IMR-90 (cell line): ENCODE data around the gene CPA5. TPM values are rescaled to one million over a fixed set of nuclear protein-coding genes. Genes with fewer than 3 reads are reported as not detected.

Experiments used
- ATAC-seq: fragments of 200-7000 bp; cut with Tn5 transposase; 2 replicates; pipeline ENCODE4 v1.9.1; 2020; ENCODE audit warnings: low read depth, mild to moderate bottlenecking, moderate library complexity
- BruUV-seq: library from RNA; stranded (reverse); fragments of 400-500 nt; replicated peaks from 2 replicates; lab custom pipeline; 2021; lab: Mats Ljungman, UMichigan
- CTCF ChIA-PET: fragments of 300-600 bp; formaldehyde crosslinking; extraction: SDS; loops from one replicate; lab custom pipeline; 2021; ENCODE audit warnings: antibody characterized with exemption; lab: Yijun Ruan, JAX
- POLR2A ChIA-PET: fragments of 300-600 bp; sonication (Branson Sonifier 250); formaldehyde crosslinking; loops from one replicate; lab custom pipeline; 2022; ENCODE audit warnings: antibody characterized with exemption; ENCODE audit not compliant: unreplicated experiment; lab: Charles Lee
- DNase-seq: peaks from one replicate; pipeline ENCODE4 v3.0.0; 2013
- H2AFZ ChIP-seq: replicated peaks from 2 replicates; pipeline ENCODE3; 2013; ENCODE audit warnings: low read length, mild to moderate bottlenecking; ENCODE audit not compliant: poor library complexity
- H2AK5ac ChIP-seq: 2 replicates; pipeline ENCODE4 v1.6.1; 2013; ENCODE audit warnings: low read depth, low read length, inconsistent platforms
- H2AK9ac ChIP-seq: replicated peaks from 2 replicates; pipeline ENCODE3; 2013; ENCODE audit warnings: mild to moderate bottlenecking, low read depth, low read length, moderate library complexity; ENCODE audit not compliant: poor library complexity
- H2BK120ac ChIP-seq: 2 replicates; pipeline ENCODE4 v1.6.1; 2013; ENCODE audit warnings: low read depth, low read length, inconsistent platforms
- H2BK15ac ChIP-seq: 3 replicates; pipeline ENCODE4 v1.6.1; 2013; ENCODE audit warnings: low read depth, low read length, inconsistent platforms
- H2BK20ac ChIP-seq: 2 replicates; pipeline ENCODE4 v1.6.1; 2013; ENCODE audit warnings: low read depth, mild to moderate bottlenecking, inconsistent platforms, low read length, moderate library complexity
- H2BK5ac ChIP-seq: 2 replicates; pipeline ENCODE4 v1.6.1; 2013; ENCODE audit warnings: mild to moderate bottlenecking, low read depth, low read length, inconsistent platforms; ENCODE audit not compliant: poor library complexity, severe bottlenecking
- H3K14ac ChIP-seq: replicated peaks from 2 replicates; pipeline ENCODE4 v1.6.1; 2013; ENCODE audit warnings: low read depth, low read length, inconsistent platforms
- H3K18ac ChIP-seq: 2 replicates; pipeline ENCODE4 v1.6.1; 2013; ENCODE audit warnings: low read depth, low read length, control low read depth
- H3K23ac ChIP-seq: 2 replicates; pipeline ENCODE4 v1.6.1; 2013; ENCODE audit warnings: low read depth, low read length, inconsistent platforms
- H3K27ac ChIP-seq: 2 replicates; pipeline ENCODE4 v1.5.1; 2013; ENCODE audit warnings: mild to moderate bottlenecking, control low read depth, low read length; ENCODE audit not compliant: insufficient read depth
- H3K27me3 ChIP-seq: 2 replicates; pipeline ENCODE4 v1.6.1; 2013; ENCODE audit warnings: low read length; ENCODE audit not compliant: control insufficient read depth, insufficient read depth
- H3K36me3 ChIP-seq: 2 replicates; pipeline ENCODE4 v1.6.1; 2013; ENCODE audit warnings: low read length, mixed read lengths; ENCODE audit not compliant: control insufficient read depth, insufficient read depth
- H3K4ac ChIP-seq: 2 replicates; pipeline ENCODE4 v1.6.1; 2013; ENCODE audit warnings: low read depth, low read length, inconsistent platforms
- H3K4me1 ChIP-seq: 2 replicates; pipeline ENCODE4 v1.6.1; 2013; ENCODE audit warnings: low read length, mixed read lengths; ENCODE audit not compliant: control insufficient read depth, insufficient read depth
- H3K4me2 ChIP-seq: 2 replicates; pipeline ENCODE4 v1.6.1; 2013; ENCODE audit warnings: low read depth, mild to moderate bottlenecking, control low read depth, low read length, moderate library complexity
- H3K4me3 ChIP-seq: 2 replicates; pipeline ENCODE4 v1.5.1; 2013; ENCODE audit warnings: low read depth, mild to moderate bottlenecking, control low read depth, low read length, moderate library complexity; ENCODE audit not compliant: insufficient read depth
- H3K56ac ChIP-seq: 2 replicates; pipeline ENCODE4 v1.6.1; 2013; ENCODE audit warnings: low read length, inconsistent platforms; ENCODE audit not compliant: insufficient read depth; ENCODE audit errors: extremely low read depth
- H3K79me1 ChIP-seq, 2 experiments: 2 replicates each; pipeline ENCODE4 v1.6.1; 2013; ENCODE audit warnings: low read length in 2 of 2, inconsistent platforms in 1 of 2, low read depth in 1 of 2
- H3K9ac ChIP-seq: 2 replicates; pipeline ENCODE4 v1.6.1; 2013; ENCODE audit warnings: low read depth, low read length, control low read depth
- H3K9me1 ChIP-seq: 2 replicates; pipeline ENCODE4 v1.6.1; 2013; ENCODE audit warnings: low read length, inconsistent platforms; ENCODE audit not compliant: insufficient read depth
- H3K9me3 ChIP-seq: 2 replicates; pipeline ENCODE4 v1.6.1; 2013; ENCODE audit warnings: low read length; ENCODE audit not compliant: control insufficient read depth, insufficient read depth
- H4K20me1 ChIP-seq: 2 replicates; pipeline ENCODE4 v1.6.1; 2013; ENCODE audit warnings: low read length, inconsistent platforms; ENCODE audit not compliant: insufficient read depth
- H4K5ac ChIP-seq: 2 replicates; pipeline ENCODE4 v1.6.1; 2013; ENCODE audit warnings: mild to moderate bottlenecking, low read depth, low read length, control low read depth
- H4K8ac ChIP-seq, 2 experiments: 2 replicates each; pipeline ENCODE4 v1.6.1; 2013; ENCODE audit warnings: low read depth in 2 of 2, low read length in 2 of 2, control low read depth in 1 of 2, inconsistent platforms in 1 of 2
- H4K91ac ChIP-seq: 2 replicates; pipeline ENCODE4 v1.6.1; 2013; ENCODE audit warnings: low read depth, low read length, inconsistent platforms; ENCODE audit not compliant: insufficient read depth
- BHLHE40 ChIP-seq: fragments of 150-350 bp; IDR thresholded peaks from 2 replicates; pipeline ENCODE4 v1.6.1; 2016; ENCODE audit warnings: mild to moderate bottlenecking, low read depth, low read length
- CEBPB ChIP-seq: IDR thresholded peaks from 2 replicates; pipeline ENCODE4 v1.6.1; 2012; ENCODE audit warnings: low read depth, low read length, improper control_type of control experiment
- CHD1 ChIP-seq: IDR thresholded peaks from 2 replicates; pipeline ENCODE4 v1.6.1; 2012; ENCODE audit warnings: low read depth, low read length, improper control_type of control experiment
- FOS ChIP-seq: fragments of 150-350 bp; IDR thresholded peaks from 2 replicates; pipeline ENCODE4 v1.6.1; 2016; ENCODE audit warnings: low read depth, low read length
- MAZ ChIP-seq: IDR thresholded peaks from 2 replicates; pipeline ENCODE4 v1.6.1; 2012; ENCODE audit warnings: low read depth, mild to moderate bottlenecking, low read length, improper control_type of control experiment, moderate library complexity, borderline replicate concordance
- MXI1 ChIP-seq: IDR thresholded peaks from 2 replicates; pipeline ENCODE4 v1.6.1; 2012; ENCODE audit warnings: low read depth, mild to moderate bottlenecking, low read length, moderate library complexity, borderline replicate concordance
- NFE2L2 ChIP-seq: fragments of 150-350 bp; IDR thresholded peaks from 2 replicates; pipeline ENCODE4 v1.6.1; 2016; ENCODE audit warnings: low read depth, mild to moderate bottlenecking, low read length
- POLR2A ChIP-seq: IDR thresholded peaks from 2 replicates; pipeline ENCODE4 v1.6.1; 2012; ENCODE audit warnings: mild to moderate bottlenecking, low read depth, low read length
- RAD21 ChIP-seq: IDR thresholded peaks from 2 replicates; pipeline ENCODE4 v1.6.1; 2012; ENCODE audit warnings: low read length, improper control_type of control experiment
- RFX5 ChIP-seq: IDR thresholded peaks from 2 replicates; pipeline ENCODE4 v1.8.0; 2012; ENCODE audit warnings: low read depth, mild to moderate bottlenecking, low read length, moderate library complexity
- SMC3 ChIP-seq: fragments of 150-350 bp; IDR thresholded peaks from 2 replicates; pipeline ENCODE4 v1.6.1; 2016; ENCODE audit warnings: low read depth, mild to moderate bottlenecking, antibody characterized with exemption, low read length, moderate library complexity
- USF2 ChIP-seq: fragments of 150-350 bp; IDR thresholded peaks from 2 replicates; pipeline ENCODE4 v1.6.1; 2017; ENCODE audit warnings: mild to moderate bottlenecking, antibody characterized with exemption, low read length, low read depth
- WGBS, 2 experiments: methylation state at CpG; one replicate each; pipeline versions ENCODE4 v1.1.5 to v1.1.7; 2013; ENCODE audit warnings: missing lambda C conversion rate in 2 of 2; ENCODE audit not compliant: insufficient read length in 1 of 2; ENCODE audit errors: extremely low coverage in 2 of 2; 5-methylcytosine and 5-hydroxymethylcytosine counted together
- dilution Hi-C: fragments of 300-500 bp; cut with HindIII; formaldehyde crosslinking; loops from one replicate; pipeline ENCODE4 v1.14.3; 2018; ENCODE audit warnings: low sequenced_read_pairs; ENCODE audit not compliant: unreplicated experiment
- in situ Hi-C: fragments of 300-500 bp; cut with MboI; formaldehyde crosslinking; loops from 3 replicates; pipeline ENCODE4 v1.14.3; 2019; ENCODE audit warnings: low sequenced_read_pairs, inconsistent platforms, mixed read lengths
- intact Hi-C: fragments of 100-400 bp; cut with micrococcal nuclease; formaldehyde crosslinking; loops from 2 replicates; pipeline ENCODE4 v1.10.0; 2022
- polyA plus RNA-seq, 3 experiments: library from polyadenylated mRNA; depleted of rRNA; stranded (reverse); fragments of >200 nt; gene quantifications; 2 replicates each; pipeline ENCODE4 v1.2.3, GENCODE V29; 2012; ENCODE audit warnings: low replicate concordance in 1 of 3
- total RNA-seq: library from RNA; depleted of rRNA; stranded (reverse); fragments of >200 nt; gene quantifications from 2 replicates; pipeline ENCODE4 v1.2.3, GENCODE V29; 2012
- TF ChIP-seq, protein P1 (sequence below): conservative IDR thresholded peaks from 2 replicates; pipeline ENCODE4 v1.5.1; 2012; ENCODE audit warnings: mild to moderate bottlenecking, low read depth, low read length, improper control_type of control experiment
- TF ChIP-seq, protein P2 (sequence below): fragments of 150-350 bp; IDR thresholded peaks from 2 replicates; pipeline ENCODE4 v1.6.1; 2016; ENCODE audit warnings: low read depth, mild to moderate bottlenecking, low read length, moderate library complexity, borderline replicate concordance

Gene CPA5
- total and polyA plus RNA-seq, 2 of the 4 experiments (the other 2 are of a cell fraction), result under 0.01 to 0.86 TPM

DNA sequence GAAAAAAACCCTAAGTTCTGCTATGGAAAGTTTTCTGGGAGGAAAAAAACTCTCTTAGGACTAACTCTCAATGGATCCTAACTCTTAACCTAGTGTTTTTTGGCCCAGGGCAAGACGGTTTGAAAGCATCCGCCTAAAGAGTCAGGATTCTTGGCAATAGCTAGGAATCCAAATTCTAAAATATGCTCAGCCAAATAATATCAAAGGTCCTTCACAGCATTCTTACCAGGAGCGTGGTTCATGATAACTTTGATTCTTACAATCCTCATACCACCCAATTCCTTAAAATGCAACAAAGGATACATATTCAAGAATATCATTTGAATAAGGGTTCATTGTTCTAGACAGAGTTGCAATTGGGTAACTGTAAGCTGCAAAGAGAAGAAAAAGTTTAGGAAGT is 57.0 kb downstream of the CPA5 start:
- no peaks in the 10 kb centered on the region for H4K20me1 ChIP-seq
- ChIA-PET POLR2A (no interaction called here), CTCF (no interaction called here)
- peaks cover 11% of the 10 kb centered on the region for H3K36me3 ChIP-seq
- H3K79me1 ChIP-seq, result no peaks in the 10 kb centered on the region
- H3K18ac ChIP-seq, result no peak overlapping the region
- intact Hi-C loops, result no loop called here
- no peak overlapping the region for H4K8ac ChIP-seq
- dilution Hi-C loops, result no loop called here
- no peak overlapping the region for H2BK15ac ChIP-seq
- peaks cover 11% of the 10 kb centered on the region for H3K9me1 ChIP-seq
- H2BK20ac ChIP-seq, result no peak overlapping the region
- TF ChIP-seq, protein P1, sequence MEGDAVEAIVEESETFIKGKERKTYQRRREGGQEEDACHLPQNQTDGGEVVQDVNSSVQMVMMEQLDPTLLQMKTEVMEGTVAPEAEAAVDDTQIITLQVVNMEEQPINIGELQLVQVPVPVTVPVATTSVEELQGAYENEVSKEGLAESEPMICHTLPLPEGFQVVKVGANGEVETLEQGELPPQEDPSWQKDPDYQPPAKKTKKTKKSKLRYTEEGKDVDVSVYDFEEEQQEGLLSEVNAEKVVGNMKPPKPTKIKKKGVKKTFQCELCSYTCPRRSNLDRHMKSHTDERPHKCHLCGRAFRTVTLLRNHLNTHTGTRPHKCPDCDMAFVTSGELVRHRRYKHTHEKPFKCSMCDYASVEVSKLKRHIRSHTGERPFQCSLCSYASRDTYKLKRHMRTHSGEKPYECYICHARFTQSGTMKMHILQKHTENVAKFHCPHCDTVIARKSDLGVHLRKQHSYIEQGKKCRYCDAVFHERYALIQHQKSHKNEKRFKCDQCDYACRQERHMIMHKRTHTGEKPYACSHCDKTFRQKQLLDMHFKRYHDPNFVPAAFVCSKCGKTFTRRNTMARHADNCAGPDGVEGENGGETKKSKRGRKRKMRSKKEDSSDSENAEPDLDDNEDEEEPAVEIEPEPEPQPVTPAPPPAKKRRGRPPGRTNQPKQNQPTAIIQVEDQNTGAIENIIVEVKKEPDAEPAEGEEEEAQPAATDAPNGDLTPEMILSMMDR, result no peak
- TF ChIP-seq MXI1, result no peak
- TF ChIP-seq POLR2A, result no peak
- TF ChIP-seq CEBPB, result no peak
- TF ChIP-seq NFE2L2, result no peak
- TF ChIP-seq MAZ, result no peak
- TF ChIP-seq CHD1, result no peak
- no peak for TF ChIP-seq SMC3
- TF ChIP-seq RAD21, result no peak
- no peak for TF ChIP-seq FOS
- TF ChIP-seq, protein P2, sequence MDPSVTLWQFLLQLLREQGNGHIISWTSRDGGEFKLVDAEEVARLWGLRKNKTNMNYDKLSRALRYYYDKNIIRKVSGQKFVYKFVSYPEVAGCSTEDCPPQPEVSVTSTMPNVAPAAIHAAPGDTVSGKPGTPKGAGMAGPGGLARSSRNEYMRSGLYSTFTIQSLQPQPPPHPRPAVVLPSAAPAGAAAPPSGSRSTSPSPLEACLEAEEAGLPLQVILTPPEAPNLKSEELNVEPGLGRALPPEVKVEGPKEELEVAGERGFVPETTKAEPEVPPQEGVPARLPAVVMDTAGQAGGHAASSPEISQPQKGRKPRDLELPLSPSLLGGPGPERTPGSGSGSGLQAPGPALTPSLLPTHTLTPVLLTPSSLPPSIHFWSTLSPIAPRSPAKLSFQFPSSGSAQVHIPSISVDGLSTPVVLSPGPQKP, result no peak
- TF ChIP-seq USF2, result no peak
- TF ChIP-seq BHLHE40, result no peak
- TF ChIP-seq RFX5, result no peak
- no peak overlapping the region for H3K4me3 ChIP-seq
- no peak overlapping the region; the same call in 1 of the 2 replicates for H4K5ac ChIP-seq
- no peaks in the 10 kb centered on the region for H3K9me3 ChIP-seq
- no peak overlapping the region for H2BK120ac ChIP-seq
- no peak overlapping the region for H3K14ac ChIP-seq
- no peak overlapping the region for H3K56ac ChIP-seq
- no peak overlapping the region for H3K9ac ChIP-seq
- BruUV-seq, result no TSS peak
- WGBS, 2 experiments, result 90% methylated on average over 2 of the region's 3 CpGs; no CpG with 5 or more reads in 1 of the 2 experiments
- ATAC-seq (no peak), DNase-seq (no peak)
- no peak overlapping the region for H3K4me2 ChIP-seq
- H3K23ac ChIP-seq, result no peak overlapping the region
- no peak overlapping the region for H2AK9ac ChIP-seq
- H3K4me1 ChIP-seq, result peaks cover 11% of the 10 kb centered on the region
- H2AK5ac ChIP-seq, result no peak overlapping the region
- no peak overlapping the region for H3K4ac ChIP-seq
- no peak overlapping the region for H2AFZ ChIP-seq
- H4K91ac ChIP-seq, result no peak overlapping the region; the same call in 1 of the 2 replicates
- in situ Hi-C loops, result no loop called here
- H3K27ac ChIP-seq, result no peak overlapping the region; the same call in 1 of the 2 replicates
- H2BK5ac ChIP-seq, result no peak overlapping the region
- H3K27me3 ChIP-seq, result no peaks in the 10 kb centered on the region
